HUES64 (cell line): ENCODE data around the gene VPS54.

ENCODE experiments used
- H3K27ac ChIP-seq: 2 replicates; pipeline ENCODE4 v1.7.0; 2013; ENCODE audit warnings: low read depth, low read length, inconsistent platforms
- H3K27me3 ChIP-seq: 2 replicates; pipeline ENCODE4 v1.6.1; 2013; ENCODE audit warnings: mild to moderate bottlenecking, low read length; ENCODE audit not compliant: insufficient read depth
- H3K36me3 ChIP-seq: 2 replicates; pipeline ENCODE4 v1.6.1; 2013; ENCODE audit warnings: mild to moderate bottlenecking, low read length; ENCODE audit not compliant: insufficient read depth
- H3K4me1 ChIP-seq: 2 replicates; pipeline ENCODE4 v1.6.1; 2013; ENCODE audit warnings: mild to moderate bottlenecking, low read length, moderate library complexity; ENCODE audit not compliant: insufficient read depth
- H3K4me3 ChIP-seq: 2 replicates; pipeline ENCODE4 v1.5.1; 2013; ENCODE audit warnings: mild to moderate bottlenecking, low read length, moderate library complexity
- H3K9ac ChIP-seq: 2 replicates; pipeline ENCODE4 v1.6.1; 2013; ENCODE audit warnings: mild to moderate bottlenecking, low read depth, low read length
- H3K9me3 ChIP-seq: 2 replicates; pipeline ENCODE4 v1.6.1; 2013; ENCODE audit warnings: low read depth, low read length; ENCODE audit not compliant: insufficient read depth
- WGBS: fragments of 150-250, 120-280 bp; methylation state at CpG from one replicate; pipeline ENCODE4 v1.1.7; 2013; ENCODE audit warnings: missing lambda C conversion rate; 5-methylcytosine and 5-hydroxymethylcytosine counted together

VPS54 gene

GRCh38 chr2:63878486-63878885, 140.7 kb downstream of the VPS54 start:
- H3K9me3 ChIP-seq = no peaks in the 10 kb centered on the region; the same call in 1 of the 2 replicates
- peaks cover 93% of the 10 kb centered on the region for H3K36me3 ChIP-seq
- no peak overlapping the region for H3K27ac ChIP-seq
- H3K4me1 ChIP-seq = peaks cover 40% of the 10 kb centered on the region
- H3K9ac ChIP-seq = no peak overlapping the region
- WGBS = 100% methylated on average over 1 of the region's 1 CpG
- H3K4me3 ChIP-seq = no peak overlapping the region
- no peaks in the 10 kb centered on the region for H3K27me3 ChIP-seq

GRCh38 chr2:63876311-63876710, 142.9 kb downstream of the VPS54 start:
- no peak overlapping the region for H3K9ac ChIP-seq
- 91% methylated on average over 4 of the region's 5 CpGs for WGBS
- peaks cover 92% of the 10 kb centered on the region for H3K36me3 ChIP-seq

GRCh38 chr2:63875559-63876245, 143.5 kb downstream of the VPS54 start:
- Histone ChIP-seq H3K36me3 (peaks cover 87% of the 10 kb centered on the region), H3K4me1 (peaks cover 51% of the 10 kb centered on the region), H3K4me3 (no peak overlapping the region), H3K9me3 (no peaks in the 10 kb centered on the region; the same call in 1 of the 2 replicates), H3K9ac (no peak overlapping the region), H3K27ac (no peak overlapping the region), H3K27me3 (no peaks in the 10 kb centered on the region)
- WGBS = 92% methylated on average over 3 of the region's 3 CpGs

More at GRCh38 chr2:63876311-63876710, 142.9 kb downstream of the VPS54 start:
- Histone ChIP-seq H3K27me3 (no peaks in the 10 kb centered on the region), H3K9me3 (no peaks in the 10 kb centered on the region; the same call in 1 of the 2 replicates), H3K4me1 (peaks cover 51% of the 10 kb centered on the region), H3K4me3 (no peak overlapping the region), H3K27ac (no peak overlapping the region)

DNA sequence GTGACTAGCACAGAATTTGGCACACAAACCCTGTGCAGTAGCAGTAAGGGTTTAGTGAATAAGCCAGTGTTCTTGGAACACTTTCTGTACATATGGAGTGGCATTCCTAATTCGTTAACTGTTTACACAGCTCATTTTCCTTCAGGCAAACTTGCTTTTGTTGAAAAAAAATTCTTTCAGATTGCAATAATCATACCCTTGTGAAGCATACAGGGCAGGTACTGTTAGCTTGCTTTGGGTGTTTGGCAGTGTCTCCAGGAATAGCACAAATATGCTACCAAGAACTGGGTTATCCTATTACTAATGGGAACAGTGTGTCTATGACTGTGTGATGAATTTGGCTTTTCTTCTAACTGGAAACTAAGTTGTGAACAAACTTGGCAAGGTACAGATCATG, 144.1 kb downstream of the VPS54 start:
- peaks cover 51% of the 10 kb centered on the region for H3K4me1 ChIP-seq
- no peaks in the 10 kb centered on the region for H3K27me3 ChIP-seq
- no peak overlapping the region for H3K27ac ChIP-seq
- no peak overlapping the region for H3K9ac ChIP-seq
- whole genome bisulfite sequencing = 100% methylated on average over 1 of the region's 1 CpG
- no peak overlapping the region for H3K4me3 ChIP-seq
- peaks cover 88% of the 10 kb centered on the region for H3K36me3 ChIP-seq
- H3K9me3 ChIP-seq = no peaks in the 10 kb centered on the region; the same call in 1 of the 2 replicates

- no peak overlapping the region for H3K9ac ChIP-seq
- peaks cover 47% of the 10 kb centered on the region for H3K4me1 ChIP-seq
- 0 out of 2 replicates have a peak overlapping the region, but pooled peaks have one; percentile 21 for H3K27ac ChIP-seq
- peaks cover 87% of the 10 kb centered on the region for H3K36me3 ChIP-seq
- no peaks in the 10 kb centered on the region for H3K27me3 ChIP-seq
- H3K9me3 ChIP-seq = no peaks in the 10 kb centered on the region; the same call in 1 of the 2 replicates
- H3K4me3 ChIP-seq = no peak overlapping the region
- 95% methylated on average over 4 of the region's 5 CpGs for WGBS
Measured at GRCh38 chr2:63874204-63875130, 144.8 kb downstream of the VPS54 start.

DNA sequence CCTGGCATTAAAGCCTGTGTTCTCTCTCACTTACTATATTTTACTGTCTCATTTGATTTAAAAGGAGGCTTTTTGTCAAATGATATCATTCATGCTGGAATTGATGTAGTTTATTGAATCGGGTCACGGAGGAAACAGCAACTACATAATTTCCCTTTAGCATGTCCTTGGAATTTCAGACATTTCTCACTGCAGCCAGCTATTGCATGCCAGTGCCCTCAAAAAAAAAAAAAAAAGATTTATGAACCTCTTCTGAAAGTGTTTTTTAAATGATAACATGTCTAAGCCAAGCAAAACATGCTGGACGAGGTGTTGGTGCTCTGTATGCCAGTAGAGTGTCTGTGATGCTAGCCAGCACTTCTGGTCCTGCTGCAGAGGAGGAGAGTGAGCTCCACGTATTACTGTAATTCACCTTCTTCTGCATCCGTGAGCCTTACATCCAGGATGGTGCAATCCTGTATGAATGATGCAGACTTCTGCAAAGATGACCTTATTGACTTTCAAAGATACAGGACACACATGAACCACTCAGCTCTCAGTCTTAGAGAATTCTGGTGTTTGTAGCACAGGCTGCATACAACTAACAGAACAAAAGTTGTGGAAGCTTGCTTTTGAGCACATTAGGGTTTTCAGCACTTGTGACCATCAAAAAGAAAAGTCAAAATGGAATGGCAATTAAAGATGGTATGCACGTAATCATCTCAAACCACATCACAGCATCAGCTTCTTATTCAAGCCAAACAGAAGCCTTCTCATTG, 146.5 kb downstream of the VPS54 start:
- peaks cover 88% of the 10 kb centered on the region for H3K36me3 ChIP-seq
- 87% methylated on average over 5 of the region's 6 CpGs for WGBS
- no peaks in the 10 kb centered on the region; the same call in 1 of the 2 replicates for H3K9me3 ChIP-seq

DNA sequence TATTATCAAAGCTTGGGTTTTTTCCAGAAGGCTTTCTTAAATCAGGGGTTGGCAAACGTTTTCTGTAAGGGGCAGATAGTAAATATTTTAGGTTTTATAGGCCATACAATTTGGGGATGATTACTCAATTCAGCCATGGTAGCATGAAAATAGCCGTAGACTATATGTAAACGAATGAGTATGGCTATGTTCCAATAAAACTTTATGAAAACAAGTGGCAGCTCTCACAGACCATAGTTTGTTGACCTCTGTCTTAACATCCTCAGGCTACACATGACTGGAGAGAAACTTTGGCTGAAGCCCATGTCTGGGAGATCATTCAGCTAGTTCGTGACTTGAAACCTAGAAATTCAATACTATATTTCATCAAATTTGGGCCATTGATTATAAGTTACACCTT, 147.4 kb downstream of the VPS54 start:
- Histone ChIP-seq H3K4me1 (peaks cover 47% of the 10 kb centered on the region), H3K9ac (no peak overlapping the region), H3K27ac (no peak overlapping the region), H3K9me3 (no peaks in the 10 kb centered on the region; the same call in 1 of the 2 replicates), H3K36me3 (peaks cover 91% of the 10 kb centered on the region), H3K27me3 (no peaks in the 10 kb centered on the region), H3K4me3 (no peak overlapping the region)
- whole genome bisulfite sequencing = 93% methylated on average over 4 of the region's 4 CpGs

More for the DNA sequence above, 146.5 kb downstream of the VPS54 start:
- no peak overlapping the region for H3K27ac ChIP-seq
- no peak overlapping the region for H3K9ac ChIP-seq
- H3K4me3 ChIP-seq = no peak overlapping the region
- H3K27me3 ChIP-seq = no peaks in the 10 kb centered on the region
- peaks cover 44% of the 10 kb centered on the region for H3K4me1 ChIP-seq

GRCh38 chr2:63870679-63871078, 148.5 kb downstream of the VPS54 start:
- H3K27ac ChIP-seq = no peak overlapping the region
- 91% methylated on average over 4 of the region's 4 CpGs for WGBS
- H3K9ac ChIP-seq = no peak overlapping the region
- no peaks in the 10 kb centered on the region; the same call in 1 of the 2 replicates for H3K9me3 ChIP-seq
- H3K4me3 ChIP-seq = no peak overlapping the region
- H3K27me3 ChIP-seq = no peaks in the 10 kb centered on the region
- peaks cover 54% of the 10 kb centered on the region for H3K4me1 ChIP-seq
- peaks cover 91% of the 10 kb centered on the region for H3K36me3 ChIP-seq

DNA sequence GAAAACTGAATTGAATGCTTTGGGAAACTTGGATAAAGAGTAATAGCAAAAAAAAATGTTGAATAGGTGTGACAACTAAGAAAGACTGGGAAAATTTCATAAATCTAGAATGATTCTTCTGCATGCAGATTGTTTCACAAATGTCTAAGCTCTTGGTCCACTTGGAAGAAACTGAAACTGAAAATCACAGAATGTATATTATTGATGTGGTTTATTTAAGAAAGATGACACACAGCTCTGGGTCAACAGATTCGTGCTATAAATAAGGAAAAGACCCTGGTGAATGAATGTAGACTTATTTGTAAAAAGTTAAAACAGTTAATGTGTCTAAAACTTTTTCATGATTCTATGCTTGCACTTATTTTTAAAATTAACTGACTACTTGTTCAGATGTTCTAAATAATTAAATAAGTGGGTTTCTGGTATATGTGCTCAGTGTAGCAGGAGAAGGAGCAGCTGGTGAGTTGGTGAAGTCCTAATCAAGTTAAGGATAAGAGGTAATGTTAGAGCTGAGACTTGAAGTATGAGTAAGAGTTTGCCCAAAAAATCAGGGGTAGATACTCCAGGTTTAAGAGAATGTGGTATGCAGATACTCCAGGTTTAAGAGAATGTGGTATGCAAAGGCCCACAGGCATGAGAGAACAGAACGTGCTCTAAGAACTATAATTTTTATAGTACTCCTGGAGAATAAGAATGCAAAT, 153.1 kb downstream of the VPS54 start:
- H3K9me3 ChIP-seq = no peaks in the 10 kb centered on the region
- WGBS = 88% methylated on average over 2 of the region's 2 CpGs
- peaks cover 93% of the 10 kb centered on the region for H3K36me3 ChIP-seq

DNA sequence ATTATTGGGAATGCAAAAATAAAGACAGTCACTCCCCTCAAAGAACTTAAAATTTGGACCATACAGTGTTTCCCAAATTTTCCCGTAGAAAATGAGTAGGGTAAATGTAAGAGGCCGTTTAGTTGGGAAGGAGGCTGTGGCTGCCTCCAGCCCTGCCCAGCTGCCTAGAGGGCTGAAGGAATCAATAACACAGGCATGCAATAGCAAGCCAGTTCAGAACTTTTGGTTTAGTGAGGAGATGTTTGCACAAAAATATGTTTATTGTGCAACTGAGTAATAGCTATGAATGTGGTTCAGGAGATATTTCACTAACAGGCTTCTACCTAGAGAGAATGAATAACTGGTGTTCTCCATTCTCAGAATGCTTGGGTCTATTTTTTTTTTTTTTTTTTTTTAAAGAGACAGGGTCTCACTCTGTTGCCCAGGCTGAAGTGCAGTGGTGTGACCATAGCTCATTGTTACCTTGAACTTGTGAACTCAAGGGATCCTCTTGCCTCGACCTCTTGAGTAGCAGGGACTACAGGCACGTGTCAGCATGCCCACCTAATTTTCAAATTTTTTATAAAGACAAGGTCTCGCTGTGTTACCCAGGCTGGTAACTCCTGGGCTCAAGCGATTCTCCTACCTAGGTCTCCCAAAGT, 153.9 kb downstream of the VPS54 start:
- no peak overlapping the region for H3K27ac ChIP-seq
- H3K9ac ChIP-seq = no peak overlapping the region
- peaks cover 97% of the 10 kb centered on the region for H3K36me3 ChIP-seq
- peaks cover 72% of the 10 kb centered on the region for H3K4me1 ChIP-seq
- H3K4me3 ChIP-seq = no peak overlapping the region
- H3K9me3 ChIP-seq = no peaks in the 10 kb centered on the region
- WGBS = 90% methylated on average over 6 of the region's 6 CpGs
- H3K27me3 ChIP-seq = no peaks in the 10 kb centered on the region

More for the DNA sequence above, 153.1 kb downstream of the VPS54 start:
- no peaks in the 10 kb centered on the region for H3K27me3 ChIP-seq
- peaks cover 72% of the 10 kb centered on the region for H3K4me1 ChIP-seq
- no peak overlapping the region for H3K4me3 ChIP-seq
- no peak overlapping the region for H3K27ac ChIP-seq
- H3K9ac ChIP-seq = no peak overlapping the region
